Head of caudate nucleus (tissue), 42 donors: Measurements from ENCODE around the gene FGFR2.

Source experiments
- DNase-seq, 42 donors: peaks; one replicate each; pipeline versions ENCODE4 v3.0.0 to v3.0.0-alpha.2; 2020 to 2021; ENCODE audit warnings: mixed read lengths in 7 of 42
- intact Hi-C: fragments of 100-400 bp; cut with DNase I; formaldehyde crosslinking; loops from one replicate; pipeline ENCODE4 v1.15.0; 2022

Gene FGFR2

DNA sequence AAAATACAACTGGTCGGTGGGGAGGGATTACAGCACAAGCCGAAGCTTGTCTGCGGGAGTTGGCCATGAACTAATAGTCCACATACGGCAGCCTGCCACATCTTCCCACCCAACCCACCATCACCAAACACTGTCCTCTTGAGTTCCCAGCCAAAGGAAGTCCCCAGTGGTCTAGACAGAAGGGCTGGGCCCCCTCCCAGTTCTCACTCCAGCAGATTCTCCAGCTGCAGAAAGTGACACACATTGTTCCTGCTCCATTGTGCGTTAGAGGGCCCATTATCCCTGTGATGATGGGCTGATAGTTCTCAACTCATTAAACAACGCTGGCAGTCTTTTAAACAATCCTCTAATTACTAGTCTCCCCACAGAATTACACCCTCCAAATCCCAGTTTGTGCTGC is 148.0 kb downstream of the FGFR2 start:
- intact Hi-C loops = no loop called here
- DNase-seq = peak in 15 of 42 donors; percentile 10 to 56 (median 28)

DNA sequence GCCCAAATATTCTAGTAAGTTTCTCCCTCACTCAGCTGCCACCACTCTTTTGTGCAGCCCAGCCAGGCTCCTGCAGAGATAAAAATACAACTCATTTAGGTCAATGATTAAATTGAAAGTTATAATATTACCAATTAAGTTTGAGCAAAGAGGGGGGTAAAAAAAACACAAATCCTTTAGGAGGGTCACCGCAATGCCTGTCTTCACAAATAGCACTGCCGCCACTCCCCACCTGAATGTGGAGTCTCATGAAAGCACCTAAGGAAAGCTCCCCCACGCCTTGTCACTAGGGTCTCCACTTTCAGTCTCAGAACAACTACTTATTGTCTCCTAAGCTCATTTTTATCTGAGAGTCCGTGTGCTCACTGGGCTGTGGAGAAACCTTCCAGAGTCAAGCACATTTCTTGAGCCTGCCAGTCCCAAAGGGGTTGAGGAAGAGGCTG is 148.7 kb downstream of the FGFR2 start:
- intact Hi-C loops = no loop called here
- no peak for DNase-seq

GRCh38 chr10:121448766-121449421 is 149.3 kb downstream of the FGFR2 start:
- no peak for DNase-seq
- intact Hi-C loops = no loop called here

- intact Hi-C loops = no loop called here
- DNase-seq = no peak
Measured at GRCh38 chr10:121444520-121445165, 153.6 kb downstream of the FGFR2 start.

GRCh38 chr10:121442086-121442935 is 155.9 kb downstream of the FGFR2 start:
- DNase-seq = peak in 41 of 42 donors; percentile 7 to 82 (median 44)
- intact Hi-C loops = no loop called here

DNA sequence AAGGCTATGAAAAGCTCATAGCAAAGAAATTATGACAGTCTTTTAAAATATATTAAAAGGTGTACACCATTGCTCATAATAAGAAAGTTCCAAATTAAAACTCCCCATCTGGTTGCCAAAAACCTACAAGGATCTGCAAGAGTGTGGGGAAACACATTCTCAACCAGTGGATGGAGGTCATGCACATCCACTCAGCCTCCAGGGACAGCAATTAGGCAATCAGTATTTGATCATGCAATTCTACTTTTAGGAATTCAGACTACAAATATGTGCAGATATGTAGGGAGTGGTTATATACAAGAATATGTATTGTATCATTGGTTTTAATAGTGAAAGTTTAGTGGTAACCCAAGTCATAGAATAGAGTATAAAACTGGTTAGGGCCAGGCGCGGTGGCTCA is 157.8 kb downstream of the FGFR2 start:
- intact Hi-C loops = no loop called here
- DNase-seq = no peak

DNA sequence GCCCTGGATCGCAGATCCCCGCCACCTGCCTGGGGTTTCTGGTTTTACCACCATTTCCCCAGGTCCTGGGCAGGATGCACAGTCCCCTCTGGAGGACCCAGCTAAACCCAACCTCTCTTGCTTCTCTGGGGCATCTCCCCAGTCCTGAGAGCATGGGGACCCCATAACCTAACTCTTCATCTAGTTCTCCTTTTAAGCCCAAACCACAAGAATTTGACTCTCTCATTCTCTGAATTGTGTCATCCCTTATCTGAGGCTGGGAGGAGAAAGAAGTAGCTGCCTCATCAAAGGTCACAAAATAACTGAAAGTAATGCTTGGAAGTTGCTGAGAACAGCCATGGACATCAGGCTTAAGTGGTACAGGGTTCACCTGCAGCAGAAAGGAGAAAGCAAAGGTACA is 159.9 kb downstream of the FGFR2 start:
- intact Hi-C loops = loop anchor here (10.0 kb wide), 1 partner anchor 46 kb away; no protein-coding TSS in a partner anchor
- DNase-seq = no peak

GRCh38 chr10:121437596-121437995 is 160.6 kb downstream of the FGFR2 start:
- DNase-seq = peak in 41 of 42 donors; percentile 15 to 82 (median 49)
- intact Hi-C loops = loop anchor here (10.0 kb wide), 1 partner anchor 47 kb away; no protein-coding TSS in a partner anchor

DNA sequence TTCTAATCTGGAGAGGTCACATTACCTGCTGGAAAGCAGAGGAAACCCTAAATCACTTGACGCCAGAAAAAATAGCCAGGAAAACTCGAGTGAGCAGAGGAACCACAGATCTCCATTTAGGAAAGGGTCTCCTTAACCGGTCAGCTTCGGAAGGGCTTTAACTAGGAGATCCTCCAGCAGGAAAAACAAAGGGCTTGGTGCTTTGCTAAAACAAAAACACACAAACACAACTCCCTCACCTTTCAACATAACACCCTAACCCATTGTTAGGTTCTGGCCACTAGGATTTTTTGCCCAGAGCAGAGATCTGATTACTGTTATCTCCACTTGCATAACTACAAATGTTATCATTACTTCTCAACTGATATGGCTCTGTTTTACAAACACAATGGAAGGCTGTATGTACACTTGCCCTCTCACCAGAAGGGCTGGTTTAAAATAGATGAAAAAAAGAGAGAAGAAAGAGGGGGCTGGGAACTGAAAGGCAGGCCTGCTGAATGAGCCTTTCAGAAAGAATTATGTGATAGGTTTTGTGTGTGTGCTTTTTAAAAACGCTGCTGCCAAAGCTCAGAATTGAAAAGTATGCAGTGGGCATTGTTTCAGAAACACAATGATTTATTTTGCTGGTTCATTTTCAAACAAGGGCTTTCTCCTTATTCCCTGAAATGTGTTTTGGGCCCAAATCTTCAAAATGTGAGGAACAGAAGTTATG is 161.5 kb downstream of the FGFR2 start:
- intact Hi-C loops = loop anchor here (10.0 kb wide), 1 partner anchor 48 kb away; no protein-coding TSS in a partner anchor
- peak in 10 of 42 donors; percentile 9 to 63 (median 30) for DNase-seq

DNA sequence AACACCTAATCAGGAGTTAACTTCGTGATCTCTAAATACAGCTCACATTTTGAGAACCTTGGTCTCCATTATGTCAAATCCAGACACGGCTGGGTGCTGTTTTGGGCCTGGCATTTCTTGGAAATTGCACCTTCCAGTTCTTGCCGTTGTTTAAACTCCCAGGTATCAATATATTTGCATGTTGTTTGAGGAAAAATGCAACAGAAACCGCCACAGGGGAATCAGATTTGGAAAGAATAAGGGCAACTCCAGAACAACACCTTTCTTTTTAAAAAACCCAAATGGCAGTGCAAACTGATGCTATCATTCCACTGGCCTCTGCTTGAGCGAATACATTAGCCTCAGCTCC is 162.0 kb downstream of the FGFR2 start:
- no peak for DNase-seq
- intact Hi-C loops = loop anchor here (10.0 kb wide), 1 partner anchor 49 kb away; no protein-coding TSS in a partner anchor

- intact Hi-C loops = loop anchor here (10.0 kb wide), 1 partner anchor 50 kb away; no protein-coding TSS in a partner anchor
- DNase-seq = no peak
Measured at GRCh38 chr10:121435099-121435875, 163.0 kb downstream of the FGFR2 start.

DNA sequence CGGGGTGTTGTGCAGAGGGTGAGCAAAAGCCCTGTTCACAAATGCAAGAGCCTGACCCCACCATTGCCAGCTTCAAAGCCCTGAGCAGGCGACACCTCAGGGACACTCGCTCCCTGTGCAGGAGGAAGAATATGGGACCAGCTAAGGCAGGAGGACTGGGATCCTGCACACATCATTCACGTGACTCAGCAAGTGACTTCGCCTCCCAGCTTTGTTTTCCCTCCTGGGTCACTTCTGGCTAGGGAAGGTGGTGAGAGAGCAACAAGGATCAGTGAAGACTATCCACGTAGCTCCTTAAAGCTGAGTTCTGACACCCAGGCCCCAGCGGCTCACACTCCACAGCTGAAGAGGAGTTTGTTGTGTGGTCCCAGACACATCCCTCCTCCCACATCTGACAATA is 164.3 kb downstream of the FGFR2 start:
- intact Hi-C loops = loop anchor here (10.0 kb wide), 1 partner anchor 51 kb away; no protein-coding TSS in a partner anchor
- DNase-seq = no peak

DNA sequence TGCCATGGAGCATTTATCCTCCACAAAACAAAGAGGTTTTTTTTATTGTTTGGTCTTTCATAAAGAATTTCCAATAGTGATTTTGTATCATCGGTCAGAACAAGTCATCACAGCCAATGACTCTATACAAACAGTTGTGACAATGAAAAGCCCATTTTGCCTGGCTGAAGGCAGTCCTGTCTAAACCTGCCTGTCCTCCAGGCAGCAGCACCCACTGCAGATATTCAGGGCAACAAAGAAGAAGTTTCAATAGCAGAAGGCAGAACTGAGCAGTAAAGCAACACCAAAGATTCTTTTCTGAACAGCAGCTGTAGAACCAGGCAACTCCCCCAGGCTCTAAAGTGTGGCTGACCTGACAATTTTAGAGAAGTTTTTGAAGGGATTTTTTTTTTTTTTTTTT is 169.4 kb downstream of the FGFR2 start:
- no peak for DNase-seq
- intact Hi-C loops = no loop called here
